Left renal cortex interstitium (tissue), 4 donors: ENCODE results near the gene PACS1. TPM values are rescaled to one million over a fixed set of nuclear protein-coding genes. Genes with fewer than 3 reads are reported as not detected.
"Not testable (repeated sequence)": the region's sequence is repeated elsewhere in the genome, so short reads cannot be mapped to it uniquely, and the experiment has no call there.

Experiments used
- DNase-seq, 4 donors: peaks; one replicate each; pipeline ENCODE4 v3.0.0-alpha.2; 2013; ENCODE audit warnings: low read depth in 4 of 4, low spot score in 2 of 4, missing footprints in 1 of 4
- polyA plus RNA-seq, 4 donors: library from polyadenylated mRNA; unstranded; fragments of 120-200 nt; gene quantifications; one replicate each; pipeline ENCODE4 v1.2.1, GENCODE V29; 2013; ENCODE audit not compliant: insufficient read length in 4 of 4

The PACS1 gene
- 10 to 100 TPM; 38.5 to 57.0 (median 50.4) TPM for polyA plus RNA-seq

- DNase-seq = no peak
Measured at GRCh38 chr11:66069715-66070603, at the start of gene PACS1. Gene PACS1 (plus strand): TSS chr11:66070272. CDS start chr11:66070487, 215 bp downstream.

- DNase-seq = no peak
Measured at GRCh38 chr11:66020618-66021357, 49.3 kb upstream of the PACS1 start.

- peak in 1 of 4 donors; percentile 34 for DNase-seq
Measured at GRCh38 chr11:66022401-66023185, 47.5 kb upstream of the PACS1 start.

GRCh38 chr11:66023186-66023440 lies 47.0 kb upstream of the PACS1 start:
- DNase-seq = not testable (repeated sequence)

GRCh38 chr11:66026017-66026529 lies 44.0 kb upstream of the PACS1 start, which contains the start of gene CATSPER1:
Gene CATSPER1 (minus strand): TSS chr11:66026479. CDS start chr11:66026379, 100 bp downstream.
- DNase-seq = no peak

GRCh38 chr11:66032957-66033735 lies 36.9 kb upstream of the PACS1 start:
- no peak for DNase-seq

GRCh38 chr11:66035653-66036333 lies 34.3 kb upstream of the PACS1 start:
- DNase-seq = no peak

DNA sequence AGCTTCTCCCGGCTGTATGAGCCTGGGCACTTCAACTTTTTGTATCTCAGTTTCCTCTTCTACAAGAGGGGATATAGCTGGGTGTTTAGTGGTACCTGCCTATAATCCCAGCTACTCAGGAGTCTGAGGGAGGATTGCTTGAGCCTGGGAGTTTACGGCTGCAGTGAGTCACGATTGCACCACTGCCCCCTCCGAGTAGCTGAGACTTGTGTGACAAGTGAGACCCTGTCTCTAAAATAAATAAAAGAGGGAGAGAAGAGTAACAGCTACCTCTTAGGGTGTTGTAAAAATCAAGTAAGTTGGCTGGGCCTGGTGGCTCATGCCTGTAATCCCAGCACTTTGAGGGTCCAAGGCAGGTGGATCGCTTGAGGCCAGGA lies 33.8 kb upstream of the PACS1 start:
- no peak for DNase-seq

- no peak for DNase-seq
Measured at GRCh38 chr11:66037327-66037726, 32.7 kb upstream of the PACS1 start.

DNA sequence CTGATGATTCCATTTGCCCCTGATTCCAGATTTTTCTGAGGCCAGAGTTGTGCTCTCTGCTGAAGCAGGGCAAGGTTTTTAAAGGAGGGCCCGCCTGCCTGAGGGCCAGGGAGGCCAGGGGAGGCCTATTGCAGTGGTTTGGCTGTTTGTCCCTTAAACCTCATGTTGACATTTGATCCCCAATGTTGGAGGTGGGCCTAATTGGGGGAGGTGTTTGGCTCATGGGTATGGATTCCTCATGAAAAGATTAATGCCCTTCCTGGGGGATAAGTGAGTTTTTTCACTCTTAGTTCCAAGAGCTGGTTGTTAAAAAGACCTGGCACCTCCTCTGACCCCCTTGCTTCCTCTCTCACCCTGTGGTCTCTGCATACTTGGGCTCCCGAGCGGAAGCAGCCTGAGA lies 30.3 kb upstream of the PACS1 start:
- DNase-seq = no peak

DNA sequence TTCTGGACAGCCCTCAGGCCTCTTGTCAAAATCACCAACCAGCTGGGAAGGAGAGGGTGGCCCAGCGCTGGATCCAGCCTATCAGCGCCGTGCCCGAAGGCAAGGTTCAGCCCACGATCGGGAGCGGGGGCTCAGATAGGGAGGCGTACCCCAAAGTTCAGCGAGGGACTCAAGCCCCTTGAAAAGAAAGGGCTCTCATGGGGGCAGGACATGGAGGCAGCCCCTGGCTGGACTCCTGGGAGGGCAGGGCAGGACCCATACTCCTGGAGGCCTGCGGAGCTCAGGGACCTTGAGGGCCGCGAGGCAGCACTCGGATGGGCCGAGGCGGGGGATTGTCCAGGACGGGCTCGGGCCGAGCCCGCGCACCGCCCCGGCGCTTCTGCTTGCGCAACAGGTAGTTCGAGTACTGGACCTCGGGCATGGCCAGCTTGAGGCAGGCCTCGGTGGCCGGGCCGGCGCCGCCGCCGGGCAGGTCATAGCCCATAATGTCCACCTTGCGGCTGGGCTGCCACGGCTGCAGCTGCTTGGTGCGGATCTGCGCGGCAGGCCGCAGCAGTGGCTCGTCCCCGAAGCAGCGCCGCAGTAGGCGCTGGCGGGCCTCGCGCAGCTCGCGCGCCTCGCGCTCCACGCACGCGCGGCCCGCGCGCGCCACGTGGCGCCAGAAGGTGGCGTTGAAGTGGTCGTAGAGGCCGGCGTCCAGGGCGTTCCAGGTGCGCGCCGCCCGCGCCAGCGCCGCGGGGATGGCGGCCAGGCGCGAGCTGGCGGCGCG lies 27.7 kb upstream of the PACS1 start:
- no peak for DNase-seq

DNA sequence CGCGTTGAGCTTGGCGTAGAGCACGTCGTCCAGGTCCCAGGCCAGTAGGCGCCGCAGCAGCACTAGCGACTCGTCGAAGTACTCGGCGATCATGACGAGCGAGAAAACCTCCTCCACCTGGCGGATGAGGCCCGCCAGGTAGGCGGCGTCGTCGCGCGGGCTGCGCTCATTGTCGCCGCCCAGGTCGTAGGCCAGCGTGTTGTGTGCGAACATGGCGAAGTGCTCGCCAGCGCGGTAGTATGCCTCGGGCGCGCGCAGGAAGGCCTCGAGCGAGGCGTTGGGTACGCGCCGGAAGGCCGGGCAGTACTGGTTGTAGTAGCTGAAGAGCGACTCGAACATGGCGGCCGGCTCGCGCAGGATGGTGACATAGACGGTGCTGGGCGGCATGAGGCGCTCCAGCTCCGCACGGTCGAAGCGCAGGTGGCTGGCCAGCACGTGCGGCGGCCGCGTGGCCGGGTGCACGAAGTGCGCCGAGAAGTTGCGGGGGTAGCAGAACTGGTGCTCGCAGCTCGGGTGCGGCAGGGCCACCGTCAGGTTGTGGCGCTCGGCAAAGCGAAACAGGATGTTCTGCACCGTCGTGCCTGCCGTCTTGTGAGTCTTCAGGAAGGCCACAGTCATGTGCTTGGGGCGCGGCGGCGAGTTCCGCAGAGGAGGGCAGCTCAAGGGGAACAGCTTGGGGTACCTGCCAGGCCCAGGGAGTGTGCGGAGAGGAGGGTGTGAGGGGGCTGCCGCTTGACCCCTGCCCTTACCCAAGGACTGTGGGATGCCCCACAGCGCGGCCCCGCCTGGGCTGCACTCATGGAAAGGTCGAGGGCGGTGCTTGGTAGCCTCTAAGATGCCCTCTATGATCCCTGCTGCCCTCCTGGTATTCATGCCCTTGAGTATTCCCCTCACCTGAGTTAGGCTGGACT lies 26.8 kb upstream of the PACS1 start:
- no peak for DNase-seq

DNA sequence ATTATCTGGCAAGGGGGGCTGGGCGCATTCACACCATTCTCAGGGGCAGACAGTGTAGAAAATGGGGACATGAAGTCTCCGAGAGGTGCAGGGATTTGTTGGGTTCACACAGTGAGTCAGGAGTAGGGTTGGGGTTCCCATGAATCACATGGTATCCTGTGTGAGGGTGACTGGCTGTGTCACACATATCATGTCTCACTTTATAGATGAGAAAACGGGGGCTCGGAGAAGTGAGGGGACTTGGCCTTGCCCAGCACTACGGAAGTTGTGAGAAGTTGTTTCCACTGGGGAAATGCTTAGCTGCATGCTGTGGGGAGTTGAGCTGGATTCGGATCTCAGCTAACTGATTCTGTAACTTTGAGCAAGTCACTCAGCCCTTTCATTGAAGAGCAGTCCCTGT lies 25.3 kb upstream of the PACS1 start:
- no peak for DNase-seq

DNA sequence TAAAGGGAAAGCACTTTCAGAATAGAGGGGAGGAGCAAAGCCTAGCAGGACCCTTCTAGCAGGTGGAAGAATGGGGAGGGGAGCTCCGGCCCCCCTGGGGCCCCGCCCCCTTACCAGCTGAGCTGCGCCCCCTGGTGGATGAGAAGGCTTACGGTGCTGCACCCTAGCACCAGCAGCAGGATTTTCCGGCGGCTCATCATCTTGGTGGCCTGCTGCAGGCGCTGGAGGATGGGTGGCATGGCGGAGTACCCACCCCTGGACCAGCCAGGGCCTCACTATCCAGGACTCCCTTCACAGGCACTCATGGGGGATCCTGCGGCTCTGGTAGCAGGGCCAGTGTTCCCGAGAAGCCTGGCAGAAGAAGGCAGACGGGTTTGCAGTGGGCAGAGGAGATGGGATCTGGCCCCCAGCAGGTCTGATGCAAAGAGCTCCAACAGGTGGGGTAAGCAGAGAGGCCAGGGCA lies 24.9 kb upstream of the PACS1 start:
- peak in 1 of 4 donors; percentile 56 for DNase-seq

DNA sequence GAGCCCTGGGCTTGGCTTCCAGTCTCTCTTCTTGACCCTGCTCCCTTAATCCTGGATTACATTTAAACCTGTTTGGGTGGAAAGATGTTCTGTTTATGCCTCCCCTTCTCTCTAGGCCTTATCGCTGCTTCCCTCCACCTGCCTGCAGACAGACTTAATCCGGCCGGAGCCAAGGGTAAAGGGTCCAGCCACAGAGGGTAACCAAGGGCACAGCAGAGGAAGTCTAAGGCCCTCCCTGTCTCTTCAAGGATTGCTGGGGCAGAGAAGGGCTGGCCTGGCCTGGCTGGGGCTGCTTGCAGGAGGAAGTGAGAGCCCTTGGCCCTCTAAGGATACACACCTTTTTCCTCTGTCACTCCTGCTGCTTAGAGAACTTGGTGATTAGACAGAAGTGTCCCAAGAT lies 23.2 kb upstream of the PACS1 start:
- DNase-seq = no peak

DNA sequence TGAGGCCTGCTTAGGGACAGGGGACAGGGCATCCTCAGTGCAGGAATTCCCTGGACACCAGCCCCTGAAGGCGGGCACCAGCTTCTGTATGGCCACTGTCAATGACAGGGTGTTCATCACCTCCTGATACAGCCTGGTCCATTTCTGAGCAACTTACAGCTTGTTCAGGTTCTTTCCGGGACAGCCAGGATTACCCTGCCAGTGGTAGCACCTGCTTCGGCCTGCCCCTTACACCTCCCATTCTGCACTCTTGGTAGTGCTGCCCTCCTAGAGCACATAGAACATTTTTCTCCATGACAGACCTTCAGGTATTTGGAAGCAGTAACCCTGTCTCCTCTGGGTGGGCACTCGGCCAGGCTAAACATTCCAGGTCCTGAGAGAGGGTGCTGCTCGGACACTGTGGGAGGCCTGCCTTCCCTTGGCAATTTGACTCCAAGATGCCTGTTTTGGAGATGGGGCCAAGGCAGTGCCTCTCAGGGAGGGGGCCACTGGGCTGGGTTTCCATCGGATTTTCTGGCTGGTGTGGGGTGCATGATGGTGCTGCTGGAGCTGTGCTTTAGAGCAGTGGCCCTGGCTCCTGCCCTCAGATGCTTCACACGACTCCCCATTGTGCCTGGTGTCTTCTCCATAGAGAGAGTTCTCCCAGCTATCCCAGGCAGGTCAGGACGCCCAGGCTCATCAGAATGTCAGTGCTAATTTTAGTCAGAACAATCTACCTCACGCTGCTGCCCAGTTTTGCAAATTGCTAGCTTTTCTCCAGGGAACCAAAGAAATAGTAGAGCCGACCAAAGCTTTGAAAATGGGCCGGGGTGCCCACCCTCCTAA lies 22.3 kb upstream of the PACS1 start:
- DNase-seq = no peak
